Activated CD4-positive, alpha-beta T cell treated with anti-CD3 and anti-CD28 coated beads, Interleukin-2, Interleukin-4, amounts not matched to agents 100 ng/mL and 50 ng/mL, durations not matched to agents 16 hours and 8 hours (primary cell): ENCODE results near the gene PLEKHG7.
"Not testable (repeated sequence)": the region's sequence is repeated elsewhere in the genome, so short reads cannot be mapped to it uniquely, and the experiment has no call there.

Experiments used
- DNase-seq: peaks from one replicate; pipeline ENCODE4 v3.0.0-alpha.2; 2020; ENCODE audit warnings: low spot score

Gene PLEKHG7, protein sequence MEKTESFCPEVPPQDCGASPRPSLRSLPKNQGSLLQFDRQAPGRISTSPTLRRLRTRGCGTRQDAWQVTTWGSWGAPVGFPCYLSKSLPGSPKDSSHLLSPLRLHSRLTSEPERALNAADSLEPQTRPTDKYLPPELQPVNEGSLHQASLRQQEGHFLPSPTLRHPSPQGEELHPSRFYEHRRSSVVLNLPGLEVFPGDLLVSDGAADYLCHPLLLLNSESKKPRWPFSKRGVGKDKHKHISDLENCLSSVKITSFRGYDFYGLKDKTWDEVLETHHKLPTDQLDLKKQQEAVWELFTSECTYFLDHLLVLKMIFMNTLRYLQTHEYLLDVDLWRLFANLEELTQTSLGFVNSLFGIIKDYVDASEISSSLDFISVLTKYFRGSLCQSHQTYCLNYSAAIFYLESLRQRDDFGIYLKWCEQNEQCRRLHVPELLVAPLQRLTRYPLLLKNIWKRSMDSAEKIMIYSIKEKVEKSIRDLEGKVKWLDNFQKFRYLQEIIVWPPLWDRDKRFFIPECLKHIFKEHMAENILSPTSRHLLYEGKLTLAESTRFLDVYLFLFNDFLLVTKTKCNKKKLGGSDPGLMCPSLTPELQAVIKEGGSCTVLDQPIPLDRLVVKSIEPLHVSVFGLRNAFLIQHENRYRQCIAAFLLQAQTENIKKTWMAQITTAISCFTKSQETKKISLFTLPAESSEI

DNA sequence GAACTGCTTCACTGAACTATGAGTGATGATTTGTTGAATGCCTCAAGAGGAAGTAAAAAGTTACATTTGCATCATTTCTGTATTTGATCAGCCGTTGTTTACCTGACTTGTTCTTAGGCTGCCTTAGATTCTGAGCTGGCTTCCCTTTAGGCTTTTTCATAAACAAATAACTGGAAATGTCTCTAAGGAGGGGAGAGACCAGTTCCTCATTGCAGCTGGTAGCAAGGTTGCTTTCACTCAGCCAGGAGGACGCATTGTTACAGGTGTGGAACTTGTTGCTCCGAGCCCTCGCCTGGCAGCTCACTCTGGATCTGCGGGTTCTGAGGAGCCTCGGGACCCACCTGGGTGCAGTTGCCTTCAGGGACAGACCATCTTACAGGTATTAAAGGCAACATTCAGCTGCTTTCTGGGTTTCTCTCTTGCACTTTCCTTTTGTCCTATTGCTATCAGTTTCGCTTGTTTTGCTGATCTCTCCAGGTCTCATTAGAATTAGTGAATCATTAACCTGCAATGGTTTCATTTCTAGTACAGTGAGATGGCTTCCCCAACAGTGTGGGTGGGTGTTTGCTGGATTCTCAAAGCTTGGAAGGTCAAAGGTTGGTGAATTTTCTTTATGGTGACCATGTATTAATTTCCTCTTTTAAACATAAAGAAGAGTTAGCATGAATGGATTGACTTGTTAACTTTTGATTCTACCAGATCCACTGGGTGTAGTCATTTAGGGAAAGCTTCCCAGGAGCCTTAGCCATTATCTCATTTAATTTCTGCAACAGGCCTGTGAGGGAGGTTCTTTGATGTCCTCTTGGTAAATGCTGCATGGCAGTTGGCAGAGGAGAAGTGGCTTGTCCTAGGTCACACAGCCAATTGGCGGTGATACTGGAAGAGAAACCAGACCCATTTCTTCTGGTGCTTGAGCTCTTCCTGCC is at the start of gene PLEKHG7:
Gene PLEKHG7, plus strand, starts transcription at position 236 of the 926 bp plus-strand sequence. CDS start 3,643 bp downstream, outside the sequence.
- no peak for DNase-seq

DNA sequence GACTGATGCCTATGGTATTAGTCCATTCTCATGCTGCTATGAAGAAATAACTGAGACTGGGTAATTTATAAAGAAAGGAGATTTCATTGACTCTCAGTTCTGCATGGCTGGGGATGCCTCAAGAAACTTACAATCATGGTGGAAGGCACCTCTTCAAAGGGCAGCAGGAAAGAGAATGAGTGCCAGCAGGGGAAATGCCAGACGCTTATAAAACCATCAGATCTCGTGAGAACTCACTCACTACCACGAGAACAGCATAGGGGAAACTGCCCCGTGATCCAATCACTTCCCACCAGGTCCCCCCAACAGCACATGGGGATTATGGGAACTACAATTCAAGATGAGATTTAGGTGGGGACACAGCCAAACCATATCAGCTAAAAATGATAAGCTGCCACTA is 48.5 kb upstream of the PLEKHG7 start:
- DNase-seq, result not testable (repeated sequence)

DNA sequence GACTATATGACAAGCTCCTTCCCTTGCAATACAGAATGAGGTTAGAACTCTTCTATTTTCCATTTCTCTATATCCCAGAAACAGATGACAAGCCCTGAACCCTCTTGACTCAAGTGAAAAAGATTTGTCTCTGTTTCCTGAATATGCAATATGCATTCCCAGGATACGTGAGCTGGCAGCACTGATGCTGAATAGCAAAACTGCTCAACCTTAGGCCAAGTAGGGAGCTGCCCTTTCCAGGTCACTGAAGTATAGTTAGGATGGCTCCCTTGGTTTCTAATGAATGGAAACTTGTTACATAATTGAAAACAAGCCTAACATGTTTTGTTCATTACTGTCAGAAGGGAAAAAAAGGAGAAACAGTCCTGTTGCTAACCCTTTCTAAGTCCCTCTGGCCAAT is 47.9 kb upstream of the PLEKHG7 start:
- DNase-seq, result no peak

DNA sequence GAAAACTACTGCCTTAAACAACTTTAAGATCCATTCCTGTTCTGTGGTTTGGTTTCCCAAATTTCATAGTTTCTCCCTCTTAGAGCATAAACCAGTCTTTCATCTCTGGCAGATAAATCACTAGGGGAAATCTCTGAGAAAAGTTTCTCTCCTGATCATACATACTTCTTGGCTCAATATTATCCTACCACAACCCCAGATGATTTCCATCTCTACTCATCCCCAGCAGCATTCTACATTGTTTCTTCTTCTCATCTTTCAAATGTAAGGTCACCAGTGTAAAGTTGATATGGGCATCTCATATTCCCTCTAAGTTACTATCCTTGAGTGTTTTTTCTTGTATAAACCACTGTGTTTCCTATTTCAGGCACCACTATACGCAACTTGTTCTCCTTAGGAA is 45.9 kb upstream of the PLEKHG7 start:
- DNase-seq, result no peak

DNA sequence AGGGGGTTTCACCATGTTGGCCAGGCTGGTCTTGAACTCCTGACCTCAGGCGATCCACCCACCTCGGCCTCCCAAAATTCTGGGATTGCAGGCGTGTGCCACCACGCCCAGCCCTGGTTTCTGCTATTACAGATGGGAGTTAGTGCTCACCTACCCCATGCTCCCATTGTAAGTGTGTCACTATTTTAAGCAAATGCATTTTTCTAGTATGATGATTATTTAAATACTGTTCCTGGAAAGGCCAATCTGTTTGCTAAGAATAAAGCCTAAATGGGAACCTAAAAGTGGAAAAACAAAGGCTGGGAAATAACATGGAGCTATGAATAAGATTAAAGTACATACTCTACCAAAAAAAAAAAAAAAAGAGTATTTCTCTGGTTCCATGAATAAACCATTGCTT is 45.0 kb upstream of the PLEKHG7 start:
- no peak for DNase-seq

DNA sequence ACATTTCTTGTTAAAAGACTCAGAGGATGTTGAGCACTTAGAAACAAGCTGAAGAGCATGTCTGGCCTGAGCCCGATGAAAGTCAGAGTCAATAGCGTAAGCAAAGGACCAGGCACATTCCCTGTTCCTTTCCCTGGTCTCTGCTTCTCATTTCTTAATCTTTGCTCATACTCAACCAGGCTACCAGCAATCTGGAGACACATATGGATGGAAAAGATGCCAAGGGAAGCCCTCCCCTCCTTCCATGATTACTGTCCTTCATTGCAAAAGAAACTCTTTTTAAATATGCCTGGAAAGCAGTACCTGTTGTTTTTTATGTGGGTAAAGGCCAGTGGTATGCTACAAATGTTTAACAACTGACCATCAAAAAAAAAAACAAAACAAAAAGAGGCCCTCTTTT is 44.2 kb upstream of the PLEKHG7 start:
- no peak for DNase-seq

DNA sequence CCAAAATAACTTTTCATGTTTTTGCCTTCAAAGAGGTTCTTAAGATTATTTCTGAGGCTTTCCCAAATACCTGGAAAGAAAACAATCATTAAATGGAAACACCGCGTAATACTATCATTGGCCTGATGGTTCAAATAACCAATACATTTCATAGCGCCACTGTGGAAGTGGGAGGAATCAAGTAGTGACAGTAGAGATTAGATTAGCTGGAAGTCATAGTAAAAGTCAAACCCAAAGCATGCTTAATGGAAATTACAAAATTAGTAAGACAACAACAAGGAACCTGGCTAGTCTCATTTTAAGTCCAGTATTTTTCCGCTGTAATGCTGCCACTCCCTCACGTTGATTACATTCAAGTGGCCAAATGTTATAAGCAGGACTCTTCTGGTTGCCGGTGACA is 41.5 kb upstream of the PLEKHG7 start:
- DNase-seq, result no peak

DNA sequence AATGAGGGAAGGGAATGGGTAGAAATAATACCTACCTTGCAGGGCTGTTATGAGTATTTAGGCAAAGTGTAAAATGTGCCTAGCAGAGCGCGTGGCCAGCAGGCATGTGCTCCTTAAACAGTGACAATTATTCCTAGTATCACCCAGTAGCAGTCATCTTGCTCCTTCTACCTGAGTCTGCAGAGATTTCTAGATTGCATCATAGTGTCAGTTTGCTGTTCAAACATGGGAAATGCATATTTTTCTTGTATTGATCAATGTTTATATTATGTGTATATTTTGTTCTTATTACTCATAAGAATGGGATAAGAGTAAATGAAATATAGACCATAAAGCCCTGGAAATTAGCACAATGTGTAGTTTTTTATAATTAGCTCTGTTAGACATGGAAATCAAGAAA is 37.3 kb upstream of the PLEKHG7 start:
- no peak for DNase-seq

DNA sequence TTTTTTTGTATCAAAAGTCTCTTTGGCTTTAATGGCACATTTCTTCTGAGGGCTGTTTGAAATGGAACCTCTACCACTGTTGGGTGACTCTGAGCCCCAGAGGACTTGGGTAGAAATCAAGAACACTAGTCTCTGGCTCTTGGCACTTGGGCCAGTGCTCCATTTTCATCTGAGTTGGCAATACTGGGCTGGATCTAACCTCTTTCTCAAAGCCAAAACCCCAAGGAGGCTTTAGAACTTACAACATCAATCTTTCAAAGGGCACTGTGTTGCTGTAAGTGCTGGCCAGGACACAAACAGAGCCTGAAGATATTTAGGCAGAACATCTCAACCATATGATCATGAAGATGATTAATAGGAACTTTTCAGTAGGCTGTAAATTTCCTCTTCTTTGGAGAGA is 34.0 kb upstream of the PLEKHG7 start:
- no peak for DNase-seq

DNA sequence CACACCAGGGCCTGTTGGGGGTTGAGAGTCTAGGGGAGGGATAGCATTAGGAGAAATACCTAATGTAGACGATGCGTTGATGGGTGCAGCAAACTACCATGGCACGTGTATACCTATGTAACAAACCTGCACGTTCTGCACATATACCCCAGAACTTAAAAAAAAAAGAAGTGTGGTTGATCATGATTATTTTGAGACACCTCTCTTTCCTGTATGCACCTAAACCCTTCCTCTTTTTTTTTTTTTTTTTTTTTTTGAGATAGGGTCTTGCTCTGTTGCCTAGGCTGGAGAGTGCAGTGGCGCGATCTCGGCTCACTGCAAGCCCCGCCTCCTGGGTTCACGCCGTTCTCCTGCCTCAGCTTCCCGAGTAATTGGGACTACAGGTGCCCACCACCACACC is 31.3 kb upstream of the PLEKHG7 start:
- not testable (repeated sequence) for DNase-seq

DNA sequence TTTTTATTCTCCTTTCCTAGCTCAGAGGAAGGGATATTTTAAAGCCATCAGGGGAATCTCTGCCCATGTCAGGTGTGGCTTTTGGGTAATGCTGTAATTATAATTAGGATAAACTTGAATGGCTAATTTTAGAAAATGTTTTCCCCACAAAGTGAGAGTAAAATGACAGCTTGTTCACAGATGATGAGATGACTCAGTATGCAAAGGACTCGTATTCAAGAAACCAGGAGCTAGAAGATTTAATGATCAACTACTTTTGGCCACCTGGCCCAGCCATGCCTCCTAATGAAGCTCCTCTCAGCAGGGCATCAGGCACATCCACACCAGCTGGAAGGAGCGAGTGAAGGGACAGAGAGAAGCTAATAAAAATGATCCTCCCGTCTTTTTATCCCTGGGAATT is 29.0 kb upstream of the PLEKHG7 start:
- DNase-seq, result no peak

DNA sequence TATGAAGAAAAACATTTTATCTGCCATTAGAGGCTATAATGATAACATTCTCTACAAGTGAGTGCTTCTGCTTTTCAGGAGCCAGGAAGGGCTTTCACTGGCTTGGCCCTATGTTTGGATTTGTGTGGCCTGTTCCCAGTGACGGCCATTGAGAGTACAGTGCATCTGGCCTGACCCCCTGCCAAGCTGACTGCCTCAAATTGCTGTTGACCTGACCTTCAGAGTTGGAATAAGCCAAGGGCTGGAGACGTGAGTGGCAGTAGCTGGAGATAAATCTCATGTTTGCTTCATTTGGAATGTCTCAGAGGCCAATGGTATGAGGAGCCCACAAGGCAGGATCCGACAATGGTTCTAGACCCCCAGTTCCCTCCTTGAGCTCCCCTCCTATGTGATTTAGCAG is 28.3 kb upstream of the PLEKHG7 start:
- no peak for DNase-seq

DNA sequence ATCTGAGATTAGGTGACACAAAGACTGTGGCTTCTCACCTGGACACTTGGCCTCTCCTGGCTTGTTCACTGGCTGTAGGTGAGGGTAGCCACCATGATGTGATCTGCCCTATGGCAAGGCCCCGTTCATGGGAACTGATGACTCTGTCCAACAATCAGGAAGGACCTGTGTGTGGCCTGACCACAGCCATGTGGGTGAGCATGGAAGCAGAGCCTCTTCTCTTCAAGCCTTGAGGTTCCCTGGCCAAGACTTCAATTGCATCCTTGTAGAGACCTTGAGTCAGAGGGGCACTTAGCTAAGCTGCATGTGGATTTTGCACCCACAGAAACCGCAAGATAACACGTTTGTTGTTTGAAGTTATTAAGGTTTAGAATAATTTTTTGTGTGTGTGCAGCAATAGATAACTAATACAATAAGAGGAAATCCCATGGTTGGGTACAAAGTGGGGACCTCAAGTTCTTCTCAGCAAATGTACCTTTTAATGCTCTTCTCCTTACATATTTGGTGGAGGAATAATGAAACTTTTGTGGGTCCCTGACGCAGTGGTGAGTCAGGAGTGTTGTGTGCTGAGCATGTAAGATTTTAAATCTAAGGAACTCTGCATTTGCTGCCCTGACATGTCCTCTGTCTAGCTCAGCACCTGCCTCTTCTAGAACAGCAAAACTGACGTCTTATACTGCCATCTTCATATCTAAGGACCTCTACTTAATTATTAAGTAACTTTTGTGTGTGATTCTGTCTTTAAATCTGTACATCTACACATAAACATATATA is 27.5 kb upstream of the PLEKHG7 start:
- peak; percentile 23 for DNase-seq

DNA sequence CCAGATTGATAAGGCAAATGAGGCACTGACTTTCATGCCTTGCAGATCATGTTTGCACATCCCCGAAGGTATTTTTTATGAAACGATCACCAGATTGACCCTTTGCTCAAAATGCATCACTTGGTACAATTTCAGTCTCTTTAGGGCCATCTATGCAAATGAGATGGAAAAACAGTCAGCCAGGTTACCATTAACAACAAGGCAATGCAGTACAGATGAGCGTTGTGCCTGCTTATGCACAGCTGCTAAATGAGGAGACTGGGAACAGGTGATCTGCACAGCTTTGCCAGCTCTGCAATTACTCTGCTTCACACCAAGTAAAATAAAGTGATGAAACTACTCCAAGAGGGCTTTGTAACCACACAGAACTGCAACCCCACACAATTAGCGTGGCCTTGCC is 26.1 kb upstream of the PLEKHG7 start:
- DNase-seq, result no peak

DNA sequence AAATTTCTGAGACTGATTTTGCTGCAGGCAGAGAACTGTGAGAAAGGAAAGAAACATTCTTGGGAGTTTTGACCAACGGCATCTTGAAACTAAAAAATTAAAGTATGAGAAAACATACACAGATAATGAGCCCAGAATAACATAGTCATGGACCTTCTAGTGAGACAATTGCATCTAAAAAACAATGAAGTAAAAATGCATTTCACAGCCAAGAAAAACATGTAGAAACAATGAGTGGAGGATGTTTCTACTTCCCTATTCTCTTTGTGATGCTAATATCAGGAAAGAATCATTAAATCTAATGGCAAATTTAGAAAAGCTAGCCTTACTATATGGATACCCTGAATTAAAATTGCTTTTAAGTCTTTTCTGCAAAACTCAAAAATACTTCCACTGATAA is 12.2 kb upstream of the PLEKHG7 start:
- no peak for DNase-seq

DNA sequence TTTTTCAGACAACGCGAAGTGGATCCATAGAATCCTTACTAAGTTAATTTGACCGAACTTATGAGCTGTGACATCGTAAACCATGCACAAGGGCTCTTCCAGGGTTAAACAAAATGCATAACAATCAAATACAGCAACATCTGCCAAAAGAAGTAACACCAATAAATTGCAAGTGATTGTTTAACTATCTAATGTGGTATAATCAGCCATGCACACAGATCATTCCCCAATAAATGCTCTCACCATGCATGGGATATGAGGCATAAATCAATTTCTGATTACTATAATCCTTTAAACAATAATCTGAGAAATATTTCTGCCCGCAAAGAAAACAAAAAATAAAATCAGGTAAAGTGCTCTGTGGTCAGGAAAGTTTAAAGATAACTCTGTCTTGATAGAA is 7.7 kb upstream of the PLEKHG7 start:
- DNase-seq, result no peak

DNA sequence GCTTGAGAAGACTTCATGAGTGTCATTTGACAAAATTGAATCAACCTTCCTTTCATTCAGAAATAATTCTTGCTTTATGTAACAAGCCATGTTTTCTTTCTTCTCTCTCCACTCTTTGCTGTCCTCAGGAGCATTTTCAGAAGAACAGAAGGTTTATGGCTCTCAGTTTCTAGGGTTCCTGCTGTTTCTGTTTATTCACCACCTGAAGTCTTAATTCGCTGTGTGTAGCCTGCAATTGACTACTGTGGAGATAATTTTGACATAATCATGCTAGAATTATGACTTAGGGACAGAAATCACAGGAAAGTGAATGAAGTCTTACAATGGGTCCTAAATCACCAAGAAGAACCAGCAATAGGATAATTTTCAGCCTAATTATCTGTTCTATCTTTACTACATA is 7.2 kb upstream of the PLEKHG7 start:
- no peak for DNase-seq

DNA sequence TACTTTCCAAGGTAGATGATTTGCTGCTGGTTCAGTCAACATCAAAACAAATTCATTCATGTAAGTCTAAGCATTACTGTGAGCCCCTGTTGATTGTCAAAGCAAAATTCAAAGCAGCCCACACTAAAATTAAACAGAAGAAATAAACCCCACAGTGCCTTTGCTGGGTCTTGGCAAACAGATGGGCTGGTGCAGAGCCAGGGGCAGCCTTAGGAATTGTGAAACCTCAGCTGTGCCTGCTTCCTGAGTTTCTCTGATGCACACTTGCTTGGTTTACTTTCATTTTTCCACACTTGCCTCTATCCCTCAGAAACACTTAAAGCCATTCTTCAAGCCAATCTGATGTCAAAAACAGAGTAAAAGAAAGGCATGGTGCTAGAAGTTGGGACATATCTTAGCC is 6.6 kb upstream of the PLEKHG7 start:
- DNase-seq, result no peak

DNA sequence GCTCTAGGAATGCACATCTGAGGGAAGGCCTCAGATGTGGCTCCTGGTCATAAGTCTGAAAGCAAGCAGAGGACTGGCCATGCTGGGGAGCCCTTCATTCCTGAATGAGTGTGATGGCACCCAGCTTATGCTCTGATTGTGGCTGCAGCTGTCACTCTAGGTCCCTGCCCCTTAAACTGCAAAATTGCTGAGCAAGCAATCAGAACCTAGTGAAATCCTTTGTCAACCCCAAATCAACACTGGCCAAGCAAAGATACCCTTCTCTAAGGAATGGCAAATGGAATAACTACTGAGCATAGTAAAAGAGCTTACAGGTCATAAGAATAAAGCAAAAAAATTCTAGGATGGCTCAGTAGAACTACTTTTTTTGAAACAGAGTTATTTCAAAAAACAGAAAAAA is 4.3 kb upstream of the PLEKHG7 start:
- DNase-seq, result no peak

DNA sequence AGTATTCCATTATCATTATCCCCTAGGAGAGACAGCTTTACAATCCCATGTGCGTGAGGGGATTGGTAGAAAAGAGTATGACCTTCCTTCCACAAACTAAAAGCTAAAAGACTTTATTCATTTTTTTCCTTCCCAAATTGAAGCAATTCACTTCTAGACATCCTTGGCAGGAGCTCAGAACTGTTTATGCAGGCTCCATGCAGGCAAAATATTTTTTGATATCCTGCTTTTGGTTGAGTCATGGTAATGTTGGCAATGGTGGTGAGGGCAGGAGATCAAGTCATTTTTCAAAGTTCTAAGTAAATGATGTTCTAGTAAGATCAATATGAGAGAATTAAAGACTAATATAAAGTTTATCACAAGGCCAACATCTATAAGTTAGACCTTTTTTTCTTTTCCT is 1.3 kb upstream of the PLEKHG7 start:
- DNase-seq, result no peak

DNA sequence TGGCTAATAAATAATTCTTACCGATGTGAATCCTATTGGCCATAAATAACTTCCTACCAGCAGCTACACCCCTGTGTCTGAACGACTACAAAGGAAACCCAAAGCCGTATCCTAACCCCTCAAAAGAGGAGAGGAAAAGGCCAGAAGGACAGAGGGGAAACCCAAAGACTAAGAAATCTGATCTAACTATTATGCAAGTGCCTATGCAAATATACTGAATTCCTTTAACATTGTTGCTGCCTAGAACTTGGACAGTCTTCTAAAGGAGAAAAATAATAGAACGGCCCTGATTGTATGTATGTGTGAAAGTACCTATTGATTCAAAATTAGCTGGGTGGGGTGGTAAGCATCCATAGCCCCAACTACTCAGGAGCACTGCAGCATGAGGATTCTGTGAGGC is 997 bp downstream of the PLEKHG7 start:
- no peak for DNase-seq

DNA sequence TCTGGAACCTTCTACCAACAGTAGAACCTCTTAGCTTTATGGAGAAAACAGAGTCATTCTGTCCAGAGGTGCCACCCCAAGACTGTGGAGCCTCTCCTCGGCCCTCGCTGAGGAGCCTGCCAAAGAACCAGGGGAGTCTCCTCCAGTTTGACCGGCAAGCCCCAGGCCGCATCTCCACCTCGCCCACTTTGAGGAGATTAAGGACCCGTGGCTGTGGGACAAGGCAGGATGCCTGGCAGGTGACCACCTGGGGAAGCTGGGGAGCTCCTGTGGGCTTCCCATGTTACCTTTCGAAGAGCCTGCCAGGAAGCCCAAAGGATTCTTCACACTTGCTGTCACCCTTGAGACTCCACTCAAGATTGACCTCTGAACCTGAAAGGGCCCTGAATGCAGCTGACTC is 3.8 kb downstream of the PLEKHG7 start:
- DNase-seq, result no peak
